ENCODE results near the gene RAB33B.

RAB33B gene

GRCh38 chr4:139469869-139470268 is 15.9 kb downstream of the RAB33B start:
- no peak for TF ChIP-seq SPI1 (IDR thresholded peaks at IDR 0.05; ENCODE audit: borderline replicate concordance, low read depth)
- no peak for TF ChIP-seq REST (IDR thresholded peaks at IDR 0.05; ENCODE audit: insufficient replicate concordance, low read depth)
- no peak for TF ChIP-seq GABPA (IDR thresholded peaks at IDR 0.05; ENCODE audit: low read depth)
- no peak for TF ChIP-seq POLR2AphosphoS5 (IDR thresholded peaks at IDR 0.05; ENCODE audit: low read depth)
- TF ChIP-seq CTCF (IDR thresholded peaks at IDR 0.05; ENCODE audit: insufficient read depth, low read length), result no peak
- Histone ChIP-seq H3K27ac (replicated peaks) (no peak overlapping the region), H3K4me3 (replicated peaks; ENCODE audit: insufficient read depth, low read length) (no peak overlapping the region), H3K27me3 (ENCODE audit: insufficient read depth, poor library complexity, severe bottlenecking) (no peaks in the 10 kb centered on the region)
- DNase-seq (ENCODE audit: low read depth in 1 of 2, low spot score in 1 of 2), result no peak

- DNase-seq (ENCODE audit: low read depth in 1 of 2, low spot score in 1 of 2), result no peak
- Histone ChIP-seq H3K4me3 (replicated peaks; ENCODE audit: insufficient read depth, low read length) (no peak overlapping the region), H3K27ac (replicated peaks) (no peak overlapping the region), H3K27me3 (ENCODE audit: insufficient read depth, poor library complexity, severe bottlenecking) (no peaks in the 10 kb centered on the region)
- TF ChIP-seq REST (IDR thresholded peaks at IDR 0.05; ENCODE audit: insufficient replicate concordance, low read depth) (peak; percentile 67), CTCF (IDR thresholded peaks at IDR 0.05; ENCODE audit: insufficient read depth, low read length) (no peak)
Measured at GRCh38 chr4:139470295-139470694, 16.4 kb downstream of the RAB33B start.

- no peak overlapping the region for H3K4me3 ChIP-seq (replicated peaks; ENCODE audit: insufficient read depth, low read length)
- TF ChIP-seq SPI1 (IDR thresholded peaks at IDR 0.05; ENCODE audit: borderline replicate concordance, low read depth), result peak; percentile 70
- no peak for TF ChIP-seq POLR2AphosphoS5 (IDR thresholded peaks at IDR 0.05; ENCODE audit: low read depth)
- TF ChIP-seq CTCF (IDR thresholded peaks at IDR 0.05; ENCODE audit: insufficient read depth, low read length), result no peak
- no peak for TF ChIP-seq GABPA (IDR thresholded peaks at IDR 0.05; ENCODE audit: low read depth)
- no peak for TF ChIP-seq REST (IDR thresholded peaks at IDR 0.05; ENCODE audit: insufficient replicate concordance, low read depth)
- H3K27ac ChIP-seq (replicated peaks), result no peak overlapping the region
- H3K27me3 ChIP-seq (ENCODE audit: insufficient read depth, poor library complexity, severe bottlenecking), result no peaks in the 10 kb centered on the region
- DNase-seq (ENCODE audit: low read depth in 1 of 2, low spot score in 1 of 2), result peak in 1 of 2 experiments; percentile 49
Measured at GRCh38 chr4:139470997-139471665, 17.2 kb downstream of the RAB33B start.
